ENCODE results near the gene CFAP54.

The CFAP54 gene

DNA sequence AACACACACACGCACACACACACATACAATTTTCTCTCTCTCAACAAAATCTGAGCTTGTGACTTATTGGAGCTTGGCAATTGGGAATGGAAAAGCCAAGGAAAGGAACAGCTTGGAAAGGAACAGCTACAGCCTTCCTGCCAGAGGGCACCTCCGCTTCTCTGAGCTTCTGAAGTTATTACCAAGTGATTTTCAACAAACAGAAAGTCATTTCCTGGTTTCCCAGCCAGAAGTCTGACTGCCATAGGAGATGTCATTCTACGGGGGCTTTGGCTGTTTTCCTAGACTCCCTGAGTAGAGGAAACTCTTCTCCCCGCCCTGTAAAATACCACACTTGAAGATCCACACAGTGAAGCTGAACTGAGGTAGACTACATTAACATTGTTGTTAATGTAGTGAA, 198.3 kb downstream of the CFAP54 start:
- TF ChIP-seq, protein P1, sequence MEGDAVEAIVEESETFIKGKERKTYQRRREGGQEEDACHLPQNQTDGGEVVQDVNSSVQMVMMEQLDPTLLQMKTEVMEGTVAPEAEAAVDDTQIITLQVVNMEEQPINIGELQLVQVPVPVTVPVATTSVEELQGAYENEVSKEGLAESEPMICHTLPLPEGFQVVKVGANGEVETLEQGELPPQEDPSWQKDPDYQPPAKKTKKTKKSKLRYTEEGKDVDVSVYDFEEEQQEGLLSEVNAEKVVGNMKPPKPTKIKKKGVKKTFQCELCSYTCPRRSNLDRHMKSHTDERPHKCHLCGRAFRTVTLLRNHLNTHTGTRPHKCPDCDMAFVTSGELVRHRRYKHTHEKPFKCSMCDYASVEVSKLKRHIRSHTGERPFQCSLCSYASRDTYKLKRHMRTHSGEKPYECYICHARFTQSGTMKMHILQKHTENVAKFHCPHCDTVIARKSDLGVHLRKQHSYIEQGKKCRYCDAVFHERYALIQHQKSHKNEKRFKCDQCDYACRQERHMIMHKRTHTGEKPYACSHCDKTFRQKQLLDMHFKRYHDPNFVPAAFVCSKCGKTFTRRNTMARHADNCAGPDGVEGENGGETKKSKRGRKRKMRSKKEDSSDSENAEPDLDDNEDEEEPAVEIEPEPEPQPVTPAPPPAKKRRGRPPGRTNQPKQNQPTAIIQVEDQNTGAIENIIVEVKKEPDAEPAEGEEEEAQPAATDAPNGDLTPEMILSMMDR (conservative IDR thresholded peaks at IDR 0.05): no peak

DNA sequence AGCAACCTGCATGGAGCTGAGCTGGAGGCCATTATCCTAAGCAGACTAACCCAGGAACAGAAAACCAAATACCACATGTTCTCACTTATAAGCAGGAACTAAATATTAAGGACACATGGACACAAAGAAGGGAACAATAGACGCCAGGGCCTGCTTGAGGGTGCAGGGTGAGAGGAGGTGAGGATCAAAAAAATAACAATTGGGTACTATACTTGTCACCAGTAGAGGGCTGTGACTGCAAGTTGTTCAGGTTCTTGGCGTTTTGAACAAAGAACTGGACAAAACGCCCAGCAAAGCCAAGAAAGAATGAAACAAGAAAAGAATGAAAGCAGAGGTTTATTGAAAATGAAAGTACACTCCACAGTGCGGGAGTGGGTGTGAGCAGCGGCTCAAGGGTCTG, 209.1 kb downstream of the CFAP54 start:
- TF ChIP-seq, protein P1 (conservative IDR thresholded peaks at IDR 0.05): peak; percentile 54

More for the DNA sequence above, 198.3 kb downstream of the CFAP54 start:
- H3K27ac ChIP-seq: no peak overlapping the region

DNA sequence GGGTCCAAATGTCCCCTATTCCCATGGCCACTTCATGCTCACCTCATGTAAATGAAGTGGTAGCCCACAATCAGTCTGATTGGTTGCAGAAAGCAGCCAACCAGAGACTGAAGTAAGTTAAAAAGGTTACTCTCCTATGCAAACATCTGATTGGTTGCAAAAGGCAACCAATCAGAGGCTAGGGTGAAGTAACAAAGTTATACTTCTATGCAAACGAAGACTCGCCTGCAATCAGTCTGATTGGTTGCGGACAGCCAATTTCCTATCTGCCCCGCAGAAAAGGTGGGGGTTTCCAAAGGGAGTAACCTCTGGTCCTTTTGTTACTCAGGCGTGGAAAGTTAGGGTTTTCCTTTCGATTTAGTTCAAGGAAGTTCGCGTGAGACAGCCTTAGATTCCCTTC, 209.6 kb downstream of the CFAP54 start:
- TF ChIP-seq, protein P1 (conservative IDR thresholded peaks at IDR 0.05): no peak

More for the DNA sequence above, 209.1 kb downstream of the CFAP54 start:
- H3K27ac ChIP-seq: no peak overlapping the region

DNA sequence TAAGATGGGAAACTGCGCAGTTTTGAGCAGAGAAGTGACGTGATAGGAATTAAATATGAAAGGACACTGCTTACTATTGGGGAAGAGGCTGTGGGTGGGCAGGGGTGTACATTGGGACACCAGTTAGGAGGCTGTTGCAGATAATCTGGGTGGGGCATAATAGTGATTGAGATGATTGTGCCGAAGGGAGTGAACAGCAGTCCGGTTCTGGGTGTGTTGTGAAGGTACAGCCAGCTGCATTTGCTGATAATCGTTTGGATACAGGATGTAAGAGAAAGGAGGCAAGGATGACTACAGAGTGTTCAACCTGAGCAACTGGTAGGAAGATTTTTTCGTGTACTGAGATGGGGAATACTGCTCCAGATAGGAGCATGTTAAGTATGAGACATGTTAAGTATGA, 212.5 kb downstream of the CFAP54 start:
- no peak overlapping the region for H3K27ac ChIP-seq
- TF ChIP-seq, protein P1 (conservative IDR thresholded peaks at IDR 0.05): no peak

More for the DNA sequence above, 209.6 kb downstream of the CFAP54 start:
- H3K27ac ChIP-seq: no peak overlapping the region

DNA sequence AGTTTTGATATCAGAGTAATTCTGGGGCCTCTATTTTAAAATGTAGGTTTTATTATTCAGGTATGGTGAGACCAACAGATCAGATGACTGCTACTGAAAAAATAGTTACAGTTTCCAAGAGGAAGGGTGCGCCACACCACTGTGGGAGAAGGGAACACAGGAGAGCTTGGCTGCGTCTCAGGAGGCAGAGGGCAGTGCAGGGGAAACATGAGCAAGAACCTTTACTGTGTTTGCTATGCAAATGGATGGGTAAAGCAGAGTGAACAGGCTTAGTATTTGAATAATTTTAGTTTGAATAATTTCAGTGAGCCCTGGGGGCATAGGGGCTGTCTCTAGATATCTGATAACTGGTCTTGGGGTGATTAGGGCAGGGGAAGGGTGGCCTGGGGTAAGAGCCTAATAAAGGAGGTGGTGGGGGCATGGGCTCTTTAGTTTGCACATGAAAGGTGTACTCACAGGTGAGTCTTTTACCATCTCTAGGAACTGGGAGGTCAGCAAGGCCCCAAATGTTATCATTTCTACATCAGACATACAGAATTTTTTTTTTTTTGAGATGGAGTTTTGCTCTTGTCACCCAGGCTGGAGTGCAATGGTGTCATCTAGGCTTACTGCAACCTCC, 220.9 kb downstream of the CFAP54 start:
- H3K27ac ChIP-seq: no peak overlapping the region
- TF ChIP-seq, protein P1 (conservative IDR thresholded peaks at IDR 0.05): peak; percentile 69

DNA sequence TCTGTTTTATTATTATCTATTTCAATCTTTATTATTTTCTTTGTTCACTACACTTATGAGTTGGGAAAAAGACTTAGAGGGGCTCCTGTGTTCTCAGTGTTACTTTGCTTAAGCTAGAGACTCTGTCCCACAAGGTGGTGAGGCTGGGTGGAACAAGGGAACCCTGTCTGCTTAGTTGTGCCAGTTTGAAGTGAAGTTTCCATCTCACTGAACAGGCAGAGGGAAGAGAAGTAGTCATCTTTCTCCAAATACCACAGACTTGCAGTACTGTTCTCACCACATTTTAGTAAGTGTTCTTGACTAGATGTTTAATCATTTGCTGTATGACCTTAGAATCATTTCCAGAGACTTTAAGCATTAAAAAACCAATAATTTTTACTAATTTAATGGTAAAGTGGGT, 222.0 kb downstream of the CFAP54 start:
- TF ChIP-seq, protein P1 (conservative IDR thresholded peaks at IDR 0.05): no peak
- no peak overlapping the region for H3K27ac ChIP-seq

DNA sequence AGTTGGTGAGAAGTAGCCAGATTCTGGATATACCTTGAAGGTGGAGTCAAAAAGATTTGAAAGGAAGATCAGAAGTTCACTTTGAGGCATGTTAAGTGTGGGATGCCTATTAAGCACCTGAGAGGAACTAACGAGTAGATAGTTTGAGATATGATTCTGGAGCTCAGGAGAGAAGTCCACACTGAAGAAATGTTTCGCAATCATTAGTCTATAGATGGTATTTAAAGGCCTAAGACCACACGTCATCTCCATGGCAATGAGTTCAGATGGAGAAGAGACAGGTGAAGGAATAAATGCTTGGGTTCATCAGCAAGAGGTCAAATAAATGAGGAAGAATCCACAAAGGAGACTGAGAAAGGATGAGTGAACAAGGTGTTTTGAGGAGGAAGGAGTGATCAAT, 224.8 kb downstream of the CFAP54 start:
- no peak overlapping the region for H3K27ac ChIP-seq
- TF ChIP-seq, protein P1 (conservative IDR thresholded peaks at IDR 0.05): no peak

All from VCaP (cell line).